ENCODE results near the gene OBP2B. TPM values are rescaled to one million over a fixed set of nuclear protein-coding genes. Genes with fewer than 3 reads are reported as not detected.
"Not testable (repeated sequence)": the region's sequence is repeated elsewhere in the genome, so short reads cannot be mapped to it uniquely, and the experiment has no call there.

OBP2B gene
- total and polyA plus RNA-seq, 11 donors: 0.38 TPM; not detected in 10

DNA sequence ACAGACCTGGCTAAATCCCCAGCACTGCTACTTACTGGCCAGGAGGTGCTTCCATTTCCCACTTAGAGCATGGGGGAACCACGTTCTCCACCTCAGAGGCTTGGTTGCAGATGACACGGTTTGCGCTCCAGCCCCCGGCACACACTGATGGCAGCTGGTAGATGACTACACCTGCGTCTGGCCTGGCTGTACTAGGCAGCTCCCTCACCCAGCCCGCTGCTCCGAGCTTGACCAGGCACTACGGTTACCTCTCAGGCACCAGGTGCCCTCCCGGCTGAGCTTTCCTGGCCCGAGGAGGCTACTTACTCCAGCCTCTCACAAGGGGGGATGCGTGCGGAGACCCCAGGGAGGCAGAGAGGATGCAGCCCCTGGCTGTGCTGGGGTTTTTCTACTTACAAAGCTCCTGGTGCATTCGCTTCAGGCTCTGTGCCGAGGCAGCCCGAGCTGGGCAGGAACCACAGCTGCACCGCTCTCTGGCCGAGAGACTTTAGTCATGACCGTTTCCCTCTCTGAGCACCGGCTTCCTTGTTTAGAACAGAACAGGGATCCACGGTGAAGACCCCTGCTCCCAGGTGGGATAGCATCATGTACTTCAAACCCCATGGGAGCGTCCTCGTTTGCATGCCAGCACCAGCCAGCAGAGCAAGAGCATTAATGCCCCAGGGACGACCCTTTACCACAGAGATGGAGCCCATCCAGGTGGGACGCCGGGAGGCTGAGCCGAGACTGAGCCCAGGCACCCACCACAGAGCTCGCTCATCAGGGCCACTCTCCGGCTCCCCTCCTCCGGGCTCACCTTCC is 37.7 kb downstream of the OBP2B start:
- WGBS, 4 donors: 79 to 82% (median 81%) methylated on average over 18 to 29 of the region's 29 CpGs
- ATAC-seq: no peak
- no peaks in the 10 kb centered on the region for H3K4me1 ChIP-seq
- no peaks in the 10 kb centered on the region for H3K9me3 ChIP-seq
- H3K27ac ChIP-seq: no peak overlapping the region
- intact Hi-C loops (cut with DNase I): no loop called here
- H3K27me3 ChIP-seq: peaks cover 0 to 4% (median 0%) of the 10 kb centered on the region in 9 donors
- H3K4me3 ChIP-seq: no peak overlapping the region
- DNase-seq: no peak
- H3K36me3 ChIP-seq: no peaks in the 10 kb centered on the region
- TF ChIP-seq POLR2A (IDR thresholded peaks at IDR 0.05): no peak
- TF ChIP-seq, protein P1, sequence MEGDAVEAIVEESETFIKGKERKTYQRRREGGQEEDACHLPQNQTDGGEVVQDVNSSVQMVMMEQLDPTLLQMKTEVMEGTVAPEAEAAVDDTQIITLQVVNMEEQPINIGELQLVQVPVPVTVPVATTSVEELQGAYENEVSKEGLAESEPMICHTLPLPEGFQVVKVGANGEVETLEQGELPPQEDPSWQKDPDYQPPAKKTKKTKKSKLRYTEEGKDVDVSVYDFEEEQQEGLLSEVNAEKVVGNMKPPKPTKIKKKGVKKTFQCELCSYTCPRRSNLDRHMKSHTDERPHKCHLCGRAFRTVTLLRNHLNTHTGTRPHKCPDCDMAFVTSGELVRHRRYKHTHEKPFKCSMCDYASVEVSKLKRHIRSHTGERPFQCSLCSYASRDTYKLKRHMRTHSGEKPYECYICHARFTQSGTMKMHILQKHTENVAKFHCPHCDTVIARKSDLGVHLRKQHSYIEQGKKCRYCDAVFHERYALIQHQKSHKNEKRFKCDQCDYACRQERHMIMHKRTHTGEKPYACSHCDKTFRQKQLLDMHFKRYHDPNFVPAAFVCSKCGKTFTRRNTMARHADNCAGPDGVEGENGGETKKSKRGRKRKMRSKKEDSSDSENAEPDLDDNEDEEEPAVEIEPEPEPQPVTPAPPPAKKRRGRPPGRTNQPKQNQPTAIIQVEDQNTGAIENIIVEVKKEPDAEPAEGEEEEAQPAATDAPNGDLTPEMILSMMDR (IDR thresholded peaks at IDR 0.05): no peak

DNA sequence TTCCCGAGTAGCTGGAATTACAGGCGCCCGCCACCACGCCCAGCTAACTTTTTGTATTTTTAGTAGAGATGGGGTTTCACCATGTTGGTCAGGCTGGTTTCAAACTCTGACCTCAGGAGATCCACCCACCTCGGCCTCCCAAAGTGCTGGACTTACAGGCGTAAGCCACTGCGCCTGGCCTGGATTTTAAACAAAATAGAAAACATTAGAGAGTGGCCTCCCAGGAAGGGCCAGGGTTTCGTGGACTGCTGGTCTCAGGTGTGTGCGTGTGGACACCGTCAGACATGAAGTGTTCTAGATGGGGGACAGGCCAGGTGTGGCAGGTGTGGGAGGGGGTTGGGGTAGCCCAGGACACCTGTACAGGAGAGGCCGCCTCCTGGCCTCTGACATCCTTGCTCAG is 38.3 kb downstream of the OBP2B start:
- Histone ChIP-seq H3K36me3 (no peaks in the 10 kb centered on the region), H3K27me3 (peaks cover 0 to 4% (median 0%) of the 10 kb centered on the region in 9 donors), H3K27ac (no peak overlapping the region), H3K9me3 (no peaks in the 10 kb centered on the region), H3K4me1 (no peaks in the 10 kb centered on the region), H3K4me3 (no peak overlapping the region)
- TF ChIP-seq, protein P1 (IDR thresholded peaks at IDR 0.05): no peak
- TF ChIP-seq POLR2A (IDR thresholded peaks at IDR 0.05): no peak
- 89 to 94% (median 92%) methylated on average over 10 to 11 of the region's 11 CpGs for WGBS, 4 donors
- intact Hi-C loops (cut with DNase I): no loop called here
- ATAC-seq (no peak), DNase-seq (no peak)

DNA sequence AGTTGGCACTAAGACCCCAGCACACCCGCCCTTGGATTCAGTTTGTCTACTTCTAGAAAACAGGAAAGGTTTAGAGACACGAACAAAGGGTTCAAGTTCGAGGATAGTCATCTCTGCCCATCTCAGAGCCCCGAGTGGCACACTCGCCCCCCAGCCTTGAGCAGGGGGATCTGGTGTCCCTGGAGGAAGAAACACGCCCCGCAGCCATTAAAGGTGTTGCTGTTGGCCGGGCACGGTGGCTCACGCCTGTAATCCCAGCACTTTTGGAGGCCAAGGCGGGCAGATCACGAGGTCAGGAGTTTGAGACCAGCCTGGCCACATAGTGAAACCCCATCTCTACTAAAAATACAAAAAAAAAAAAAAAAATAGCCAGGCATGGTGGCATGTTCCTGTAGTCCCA is 39.4 kb downstream of the OBP2B start:
- H3K27me3 ChIP-seq; ATAC-seq; DNase-seq; intact Hi-C loops (cut with DNase I); H3K27ac ChIP-seq; H3K4me1 ChIP-seq; H3K4me3 ChIP-seq; H3K9me3 ChIP-seq; H3K36me3 ChIP-seq: not testable (repeated sequence)
- WGBS, 4 donors: 89 to 94% (median 91%) methylated on average over 12 of the region's 12 CpGs

DNA sequence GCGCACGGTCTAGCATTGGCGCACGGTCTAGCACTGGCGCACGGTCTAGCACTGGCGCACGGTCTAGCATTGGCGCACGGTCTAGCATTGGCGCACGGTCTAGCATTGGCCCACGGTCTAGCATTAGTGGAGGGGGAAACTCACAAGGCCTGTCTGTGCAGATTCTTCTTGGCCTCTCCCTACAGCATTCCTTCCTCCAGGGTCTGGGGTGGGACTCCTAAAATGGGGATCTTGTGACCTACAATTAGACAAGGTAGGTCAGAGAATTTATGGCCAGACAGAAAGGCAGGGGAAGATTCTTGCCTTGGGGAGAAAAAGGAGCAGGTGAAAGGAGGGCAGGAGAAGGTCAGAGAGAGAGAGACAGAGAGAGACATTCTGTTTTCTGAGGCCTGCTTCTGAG is 39.9 kb downstream of the OBP2B start:
- TF ChIP-seq, protein P1 (IDR thresholded peaks at IDR 0.05): no peak
- TF ChIP-seq POLR2A (IDR thresholded peaks at IDR 0.05): no peak

More for the DNA sequence above, 39.9 kb downstream of the OBP2B start:
- Histone ChIP-seq H3K4me1 (peaks cover 0 to 9% (median 2%) of the 10 kb centered on the region in 12 donors), H3K36me3 (no peaks in the 10 kb centered on the region), H3K4me3 (no peak overlapping the region), H3K9me3 (no peaks in the 10 kb centered on the region), H3K27ac (no peak overlapping the region), H3K27me3 (peaks cover 0 to 4% (median 0%) of the 10 kb centered on the region in 9 donors)
- 92 to 96% (median 95%) methylated on average over 13 of the region's 13 CpGs for WGBS, 4 donors
- ATAC-seq: no peak
- intact Hi-C loops (cut with DNase I): no loop called here
- DNase-seq: no peak

All from heart left ventricle (tissue), 16 donors.